GM19351 (cell line): ENCODE measurements around the gene C1QL4.

Source experiments
- ATAC-seq: cut with Tn5 transposase; IDR thresholded peaks from one replicate; pipeline ENCODE4 v1.9.1; 2021; ENCODE audit warnings: mild to moderate bottlenecking, moderate library complexity; ENCODE audit not compliant: unreplicated experiment

Gene C1QL4

DNA sequence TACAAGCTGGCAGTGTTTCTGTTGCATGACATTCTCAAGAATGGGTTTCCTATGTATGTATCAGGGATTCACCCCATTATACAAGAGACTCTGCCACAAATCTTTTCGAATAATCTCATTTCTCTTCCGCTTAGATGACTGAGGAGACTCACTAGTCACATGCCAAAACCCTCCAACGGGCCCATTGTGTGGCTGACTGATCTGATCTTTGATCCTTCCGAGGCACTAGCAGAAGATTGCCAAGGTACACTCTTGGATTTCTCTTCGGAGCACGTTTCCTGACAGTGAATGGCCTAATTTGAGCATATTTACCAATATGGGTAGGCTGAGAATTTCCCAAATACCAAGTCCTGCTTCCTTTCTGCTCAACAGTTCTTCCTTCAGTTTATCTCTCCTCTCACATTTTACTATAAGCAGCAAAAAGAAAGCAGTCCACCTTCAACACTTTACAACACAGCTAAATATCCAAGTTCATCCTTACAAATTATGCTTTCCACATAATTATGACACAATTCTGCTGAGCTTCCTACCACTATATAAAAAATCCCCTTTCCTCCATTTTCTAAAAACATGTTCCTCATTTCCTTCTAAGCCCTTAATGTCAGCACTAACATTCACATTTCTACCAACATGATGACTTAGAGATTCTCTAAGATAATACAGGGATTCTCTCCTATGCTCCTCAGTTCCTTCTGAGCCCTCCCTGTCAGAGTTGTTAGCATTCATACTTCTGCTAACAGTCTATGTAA is 31.1 kb downstream of the C1QL4 start:
- ATAC-seq = no peak

GRCh38 chr12:49304161-49304560 is 32.8 kb downstream of the C1QL4 start:
- no peak for ATAC-seq

- no peak for ATAC-seq
Measured at GRCh38 chr12:49301760-49302159, 35.2 kb downstream of the C1QL4 start.

GRCh38 chr12:49298160-49298559 is 38.8 kb downstream of the C1QL4 start:
- no peak for ATAC-seq

GRCh38 chr12:49297695-49298060 is 39.3 kb downstream of the C1QL4 start:
- ATAC-seq = no peak

GRCh38 chr12:49296836-49297694 is 39.9 kb downstream of the C1QL4 start:
- no peak for ATAC-seq

DNA sequence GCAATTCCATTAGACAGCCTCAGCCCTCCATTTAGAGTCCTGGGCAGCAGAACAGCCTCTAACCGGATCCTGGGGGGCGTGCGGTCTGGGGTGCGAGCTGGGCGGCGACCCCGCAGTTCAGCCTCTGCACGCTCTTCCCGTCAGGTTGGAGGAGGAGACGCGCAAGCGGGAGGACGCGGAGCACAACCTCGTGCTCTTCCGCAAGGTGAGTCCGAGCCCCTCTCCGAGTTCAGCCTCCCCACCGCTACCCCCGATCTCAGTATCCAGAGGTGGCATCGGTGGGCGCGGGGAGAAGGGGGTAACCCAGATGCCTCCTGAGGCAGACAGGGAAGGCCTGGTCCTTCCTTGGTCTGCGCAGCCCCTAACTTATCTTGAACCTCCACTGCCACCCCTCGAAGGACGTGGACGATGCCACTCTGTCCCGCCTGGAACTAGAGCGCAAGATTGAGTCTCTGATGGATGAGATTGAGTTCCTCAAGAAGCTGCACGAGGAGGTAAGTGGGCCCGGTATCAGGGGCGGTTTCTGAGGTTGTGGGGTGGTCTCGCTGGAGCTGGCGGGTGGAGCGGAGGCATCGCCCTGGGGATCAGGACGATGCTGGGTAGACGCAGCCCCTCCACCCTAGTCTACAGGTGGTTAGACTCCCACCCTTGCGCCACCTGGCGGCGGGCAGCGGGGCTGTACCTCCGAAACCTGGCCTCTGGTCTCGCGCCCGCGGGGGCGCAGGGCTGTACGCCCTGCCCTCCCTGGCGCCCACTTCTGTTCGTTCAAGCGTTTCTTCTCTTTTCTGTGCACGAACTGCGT is 40.8 kb downstream of the C1QL4 start:
- ATAC-seq = no peak

DNA sequence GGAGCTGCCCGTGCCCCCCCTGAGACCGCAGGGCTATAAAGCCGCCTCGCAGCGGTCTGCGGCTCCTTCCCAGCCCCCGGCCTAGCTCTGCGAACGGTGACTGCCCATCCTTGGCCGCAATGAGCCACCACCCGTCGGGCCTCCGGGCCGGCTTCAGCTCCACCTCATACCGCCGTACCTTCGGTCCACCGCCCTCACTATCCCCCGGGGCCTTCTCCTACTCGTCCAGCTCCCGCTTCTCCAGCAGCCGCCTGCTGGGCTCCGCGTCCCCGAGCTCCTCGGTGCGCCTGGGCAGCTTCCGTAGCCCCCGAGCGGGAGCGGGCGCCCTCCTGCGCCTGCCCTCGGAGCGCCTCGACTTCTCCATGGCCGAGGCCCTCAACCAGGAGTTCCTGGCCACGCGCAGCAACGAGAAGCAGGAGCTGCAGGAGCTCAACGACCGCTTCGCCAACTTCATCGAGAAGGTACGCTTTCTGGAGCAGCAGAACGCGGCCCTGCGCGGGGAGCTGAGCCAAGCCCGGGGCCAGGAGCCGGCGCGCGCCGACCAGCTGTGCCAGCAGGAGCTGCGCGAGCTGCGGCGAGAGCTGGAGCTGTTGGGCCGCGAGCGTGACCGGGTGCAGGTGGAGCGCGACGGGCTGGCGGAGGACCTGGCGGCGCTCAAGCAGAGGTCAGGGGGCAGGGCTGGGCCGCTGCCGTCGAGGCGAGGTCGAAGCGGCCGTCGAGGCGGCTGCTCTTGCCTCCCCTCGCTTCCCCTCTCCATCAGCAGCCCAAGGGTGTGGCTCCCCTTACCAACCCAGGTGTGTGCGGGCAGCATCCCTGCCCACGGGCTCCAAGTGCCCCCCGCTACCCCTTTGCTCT is 41.7 kb downstream of the C1QL4 start, which contains the start of gene PRPH:
Gene PRPH, plus strand, starts transcription at position 66 of the 855 bp plus-strand sequence. Its CDS starts 54 bp downstream, at position 120.
- ATAC-seq = no peak

- no peak for ATAC-seq
Measured at GRCh38 chr12:49294804-49295081, 42.2 kb downstream of the C1QL4 start.

- ATAC-seq = no peak
Measured at GRCh38 chr12:49294086-49294803, 42.7 kb downstream of the C1QL4 start.

GRCh38 chr12:49293056-49293956 is 43.7 kb downstream of the C1QL4 start:
- no peak for ATAC-seq

GRCh38 chr12:49292729-49293055 is 44.3 kb downstream of the C1QL4 start:
- ATAC-seq = no peak

- ATAC-seq = no peak
Measured at GRCh38 chr12:49288922-49289555, 47.9 kb downstream of the C1QL4 start.

- ATAC-seq = no peak
Measured at GRCh38 chr12:49288412-49288853, 48.6 kb downstream of the C1QL4 start.

- no peak for ATAC-seq
Measured at GRCh38 chr12:49287876-49288275, 49.1 kb downstream of the C1QL4 start.

GRCh38 chr12:49284672-49285071 is 52.3 kb downstream of the C1QL4 start:
- no peak for ATAC-seq

- no peak for ATAC-seq
Measured at GRCh38 chr12:49283541-49284429, 53.2 kb downstream of the C1QL4 start.
